SK-N-SH (cell line): ENCODE measurements around the gene TGIF1. TPM values are rescaled to one million over a fixed set of nuclear protein-coding genes. Genes with fewer than 3 reads are reported as not detected.

Experiments
- CTCF ChIA-PET: fragments of 300-600, 350-600 bp; formaldehyde crosslinking; extraction: SDS; loops from one replicate; lab custom pipeline; 2021; lab: Yijun Ruan, JAX
- POLR2A ChIA-PET: fragments of 350-600 bp; sonication (Branson Sonifier 250); formaldehyde crosslinking; extraction: SDS; loops from one replicate; lab custom pipeline; 2020; ENCODE audit warnings: antibody characterized with exemption, inconsistent platforms; lab: Yijun Ruan, JAX
- DNase-seq: peaks from one replicate; pipeline ENCODE4 v3.0.0; 2012
- H2AFZ ChIP-seq: fragments of 200-600 bp; sonication (generic); 2 replicates; pipeline ENCODE4 v1.8.1; 2016; ENCODE audit warnings: antibody characterized with exemption, mild to moderate bottlenecking, low read depth
- H3F3A ChIP-seq: fragments of 200-600 bp; sonication (generic); replicated peaks from 2 replicates; pipeline ENCODE3; 2016; ENCODE audit warnings: antibody characterized with exemption, mild to moderate bottlenecking; ENCODE audit not compliant: insufficient read depth
- H3K27ac ChIP-seq, 2 experiments: fragments of 200-500 bp in 1 of 2; fragments of 200-600 bp in 1 of 2; sonication (Bioruptor generic) in 1 of 2; sonication (generic), shearing (Covaris generic) in 1 of 2; 2 replicates each; pipeline versions ENCODE4 v1.5.1 to v1.6.1; 2014 to 2016; ENCODE audit warnings: low read depth in 2 of 2, inconsistent platforms in 1 of 2, low read length in 1 of 2, mild to moderate bottlenecking in 1 of 2, mixed read lengths in 1 of 2
- H3K27me3 ChIP-seq: fragments of 200-600 bp; sonication (generic), shearing (Covaris generic); 2 replicates; pipeline ENCODE4 v1.6.1; 2016; ENCODE audit warnings: mixed run types; ENCODE audit not compliant: insufficient read depth
- H3K36me3 ChIP-seq, 2 experiments: fragments of 200-500 bp in 1 of 2; fragments of 200-600 bp in 1 of 2; sonication (Bioruptor generic) in 1 of 2; sonication (generic) in 1 of 2; replicated peaks in 1 of 2; 2 replicates each; pipeline versions ENCODE3 to v1.5.1; 2014 to 2016; ENCODE audit warnings: low read length in 1 of 2, mild to moderate bottlenecking in 1 of 2; ENCODE audit not compliant: insufficient read depth in 2 of 2, control insufficient read depth in 1 of 2
- H3K4me1 ChIP-seq, 2 experiments: fragments of 200-500 bp in 1 of 2; fragments of 200-600 bp in 1 of 2; sonication (Bioruptor generic) in 1 of 2; sonication (generic), shearing (Covaris generic) in 1 of 2; 2 replicates each; pipeline versions ENCODE4 v1.5.1 to v1.6.1; 2014 to 2016; ENCODE audit warnings: low read depth in 1 of 2, low read length in 1 of 2, mixed run types in 1 of 2; ENCODE audit not compliant: insufficient read depth in 2 of 2, control insufficient read depth in 1 of 2
- H3K4me2 ChIP-seq: fragments of 200-600 bp; sonication (generic), shearing (Covaris generic); 2 replicates; pipeline ENCODE4 v1.6.1; 2017; ENCODE audit warnings: mixed run types
- H3K4me3 ChIP-seq, 2 experiments: fragments of 200-500 bp in 1 of 2; fragments of 200-600 bp in 1 of 2; sonication (Bioruptor generic) in 1 of 2; sonication (generic), shearing (Covaris generic) in 1 of 2; 2 replicates each; pipeline versions ENCODE4 v1.5.1 to v1.8.1; 2014 to 2016; ENCODE audit warnings: low read depth in 2 of 2, inconsistent platforms in 1 of 2, low read length in 1 of 2, mild to moderate bottlenecking in 1 of 2, mixed read lengths in 1 of 2, moderate library complexity in 1 of 2
- H3K79me2 ChIP-seq: fragments of 200-600 bp; sonication (generic); 2 replicates; pipeline ENCODE4 v1.8.1; 2017; ENCODE audit warnings: mild to moderate bottlenecking; ENCODE audit not compliant: insufficient read depth
- H3K9ac ChIP-seq: fragments of 200-600 bp; sonication (generic); 2 replicates; pipeline ENCODE4 v1.6.1; 2017; ENCODE audit warnings: mixed run types
- H3K9me2 ChIP-seq: fragments of 200-600 bp; sonication (generic); 2 replicates; pipeline ENCODE4 v1.6.1; 2017; ENCODE audit warnings: mixed run types
- H3K9me3 ChIP-seq: fragments of 200-600 bp; sonication (generic); 2 replicates; pipeline ENCODE4 v1.6.1; 2017; ENCODE audit warnings: mixed run types, mild to moderate bottlenecking, moderate library complexity
- H4K20me1 ChIP-seq: fragments of 200-600 bp; sonication (generic); 2 replicates; pipeline ENCODE4 v1.6.1; 2017; ENCODE audit warnings: mild to moderate bottlenecking, mixed run types; ENCODE audit not compliant: insufficient read depth
- ELF1 ChIP-seq: IDR thresholded peaks from 2 replicates; pipeline ENCODE4 v1.4.0; 2012
- EZH2phosphoT487 ChIP-seq: fragments of 200-600 bp; sonication (generic); IDR thresholded peaks from 2 replicates; pipeline ENCODE4 v1.6.1; 2017; ENCODE audit warnings: low read depth, mixed run types, mild to moderate bottlenecking, antibody characterized with exemption, moderate library complexity, borderline replicate concordance
- FOSL2 ChIP-seq: IDR thresholded peaks from 2 replicates; pipeline ENCODE4 v1.4.0; 2012; ENCODE audit warnings: low read depth, mild to moderate bottlenecking, moderate library complexity, borderline replicate concordance
- FOXJ3 ChIP-seq: sonication (generic); formaldehyde crosslinking; IDR thresholded peaks from 2 replicates; pipeline ENCODE4 v1.5.1; 2020; ENCODE audit warnings: mild to moderate bottlenecking, missing genetic modification reagents
- GABPA ChIP-seq: IDR thresholded peaks from 2 replicates; pipeline ENCODE4 v1.4.0; 2012; ENCODE audit warnings: low read depth, mild to moderate bottlenecking
- JUND ChIP-seq: IDR thresholded peaks from 2 replicates; pipeline ENCODE4 v1.4.0; 2012
- NRF1 ChIP-seq: IDR thresholded peaks from 2 replicates; pipeline ENCODE4 v1.6.1; 2012; ENCODE audit warnings: low read depth, mild to moderate bottlenecking, low read length
- POLR2AphosphoS5 ChIP-seq: IDR thresholded peaks from 2 replicates; pipeline ENCODE4 v1.6.1; 2012; ENCODE audit warnings: low read depth, low read length
- RAD21 ChIP-seq: IDR thresholded peaks from 2 replicates; pipeline ENCODE4 v1.6.1; 2012; ENCODE audit warnings: mild to moderate bottlenecking, low read length
- RCOR1 ChIP-seq: fragments of 150-350 bp; IDR thresholded peaks from 2 replicates; pipeline ENCODE4 v1.6.1; 2017; ENCODE audit warnings: antibody characterized with exemption, low read length
- RXRA ChIP-seq: IDR thresholded peaks from 2 replicates; pipeline ENCODE4 v1.4.0; 2012; ENCODE audit warnings: low read depth, mild to moderate bottlenecking, borderline replicate concordance
- SMC3 ChIP-seq: IDR thresholded peaks from 2 replicates; pipeline ENCODE4 v1.6.1; 2012; ENCODE audit warnings: low read depth, low read length, improper control_type of control experiment
- TAF1 ChIP-seq: IDR thresholded peaks from 2 replicates; pipeline ENCODE4 v1.6.1; 2012; ENCODE audit warnings: low read depth, mild to moderate bottlenecking, low read length, moderate library complexity, borderline replicate concordance
- TCF12 ChIP-seq: IDR thresholded peaks from 2 replicates; pipeline ENCODE4 v1.4.0; 2012
- whole genome bisulfite sequencing: methylation state at CpG from one replicate; pipeline ENCODE4 v1.1.6; 2017; ENCODE audit warnings: low lambda C conversion rate; 5-methylcytosine and 5-hydroxymethylcytosine counted together
- polyA plus RNA-seq, 3 experiments: library from polyadenylated mRNA; depleted of rRNA; stranded (reverse); fragments of >200 nt; gene quantifications; 2 replicates each; pipeline ENCODE4 v1.2.3, GENCODE V29; 2012
- TF ChIP-seq, protein P1 (sequence below): IDR thresholded peaks from 2 replicates; pipeline ENCODE4 v1.4.0; 2012; ENCODE audit warnings: low read depth, borderline replicate concordance
- TF ChIP-seq, protein P2 (sequence below): IDR thresholded peaks from 2 replicates; pipeline ENCODE4 v1.6.1; 2012; ENCODE audit warnings: mild to moderate bottlenecking, low read depth, low read length, moderate library complexity

TGIF1 gene
- polyA plus RNA-seq, 1 of the 3 experiments (the other 2 are of a cell fraction) = 113 TPM

DNA sequence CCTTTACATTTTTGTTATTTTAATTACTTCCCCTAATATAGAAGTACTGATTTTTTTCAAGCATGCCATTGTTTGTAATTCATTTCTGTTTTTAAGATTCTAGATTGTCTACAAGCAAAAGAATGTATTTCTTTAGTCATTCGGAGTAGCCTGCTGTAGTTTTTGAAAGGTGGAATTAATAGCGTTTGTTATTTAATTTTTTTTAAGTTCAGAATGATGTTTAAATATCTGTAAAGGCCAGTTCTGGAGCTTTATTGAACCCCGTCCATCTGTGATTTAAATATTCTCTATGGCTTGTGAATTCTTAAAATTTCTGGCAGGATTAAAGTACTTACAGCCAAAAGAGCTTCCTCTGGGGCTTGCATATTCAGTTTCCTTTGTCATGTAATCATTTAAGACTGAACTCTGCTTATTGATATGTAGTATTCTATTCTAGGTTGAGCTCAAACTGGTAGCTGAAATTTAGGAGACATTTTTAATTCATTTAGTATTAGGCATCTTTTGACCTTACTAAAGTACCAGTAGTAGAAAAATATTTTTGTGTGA is 5.2 kb downstream of the TGIF1 start (continued):
- TF ChIP-seq, protein P1, sequence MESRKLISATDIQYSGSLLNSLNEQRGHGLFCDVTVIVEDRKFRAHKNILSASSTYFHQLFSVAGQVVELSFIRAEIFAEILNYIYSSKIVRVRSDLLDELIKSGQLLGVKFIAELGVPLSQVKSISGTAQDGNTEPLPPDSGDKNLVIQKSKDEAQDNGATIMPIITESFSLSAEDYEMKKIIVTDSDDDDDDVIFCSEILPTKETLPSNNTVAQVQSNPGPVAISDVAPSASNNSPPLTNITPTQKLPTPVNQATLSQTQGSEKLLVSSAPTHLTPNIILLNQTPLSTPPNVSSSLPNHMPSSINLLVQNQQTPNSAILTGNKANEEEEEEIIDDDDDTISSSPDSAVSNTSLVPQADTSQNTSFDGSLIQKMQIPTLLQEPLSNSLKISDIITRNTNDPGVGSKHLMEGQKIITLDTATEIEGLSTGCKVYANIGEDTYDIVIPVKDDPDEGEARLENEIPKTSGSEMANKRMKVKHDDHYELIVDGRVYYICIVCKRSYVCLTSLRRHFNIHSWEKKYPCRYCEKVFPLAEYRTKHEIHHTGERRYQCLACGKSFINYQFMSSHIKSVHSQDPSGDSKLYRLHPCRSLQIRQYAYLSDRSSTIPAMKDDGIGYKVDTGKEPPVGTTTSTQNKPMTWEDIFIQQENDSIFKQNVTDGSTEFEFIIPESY = no peak
- TF ChIP-seq ELF1 = no peak
- no peak for TF ChIP-seq SMC3
- no peak for TF ChIP-seq NRF1
- no peak for TF ChIP-seq RXRA
- no peak for TF ChIP-seq POLR2AphosphoS5
- no peak for TF ChIP-seq TCF12
- no peak for TF ChIP-seq FOSL2

DNA sequence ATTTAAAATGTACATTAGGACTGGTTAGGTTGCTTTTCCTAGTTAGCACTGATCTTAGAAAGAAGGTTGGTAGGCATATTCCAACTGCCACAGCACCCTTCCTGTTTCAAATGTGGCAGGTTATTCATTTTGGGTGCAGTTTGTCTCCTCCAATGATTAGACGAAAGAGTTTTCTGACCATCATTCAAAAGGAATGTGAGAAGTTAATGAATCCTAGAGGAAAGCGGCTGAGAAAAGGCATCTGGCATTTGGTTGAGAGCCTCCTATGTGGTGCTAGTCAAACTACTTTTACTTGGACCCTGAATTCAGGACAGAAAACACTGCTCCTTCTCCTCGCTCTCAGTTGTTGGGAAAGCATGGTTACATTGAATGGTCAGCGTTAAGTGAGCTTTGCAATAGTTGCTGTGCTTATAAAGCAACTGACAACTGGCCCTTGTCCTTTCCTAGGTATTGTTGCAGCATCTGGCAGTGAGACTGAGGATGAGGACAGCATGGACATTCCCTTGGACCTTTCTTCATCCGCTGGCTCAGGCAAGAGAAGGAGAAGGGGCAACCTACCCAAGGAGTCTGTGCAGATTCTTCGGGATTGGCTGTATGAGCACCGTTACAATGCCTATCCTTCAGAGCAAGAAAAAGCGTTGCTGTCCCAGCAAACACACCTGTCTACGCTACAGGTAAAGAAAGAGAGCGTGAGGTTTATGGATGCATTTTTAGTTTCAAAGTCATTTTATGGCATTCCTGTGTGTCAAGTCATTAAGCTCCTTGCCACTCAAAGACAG is 6.1 kb downstream of the TGIF1 start:
- H3K4me3 ChIP-seq = no peak overlapping the region
- ChIA-PET POLR2A (interaction anchor here (0.6 kb wide), 1 partner anchor 175 kb away, joined by 3 read pairs; no protein-coding TSS in a partner anchor), CTCF (interaction anchor here (1.7 to 6.2 kb wide), 11 partner anchors 7 to 210 kb away, joined by 4 to 66 read pairs (median 10); no protein-coding TSS in a partner anchor)
- 0 out of 2 replicates have a peak, but pooled peaks cover 6% of the 10 kb centered on the region for H3K9me3 ChIP-seq
- no peak overlapping the region for H2AFZ ChIP-seq
- DNase-seq = no peak
- H3K4me2 ChIP-seq = peak overlapping the region; percentile 22; the same call in 1 of the 2 replicates
- peaks cover 26% of the 10 kb centered on the region for H4K20me1 ChIP-seq
- peak overlapping the region in 1 of 2 experiments; percentile 99; a peak in 2 of 4 replicates for H3K27ac ChIP-seq
- 86% methylated on average over 10 of the region's 10 CpGs for WGBS
- H3K4me1 ChIP-seq = peaks cover 27 to 38% of the 10 kb centered on the region in 2 experiments; a peak in 3 of 4 replicates
- TF ChIP-seq FOXJ3 = no peak
- no peak for TF ChIP-seq TAF1
- no peak for TF ChIP-seq GABPA
- TF ChIP-seq RCOR1 = no peak
- TF ChIP-seq, protein P2, sequence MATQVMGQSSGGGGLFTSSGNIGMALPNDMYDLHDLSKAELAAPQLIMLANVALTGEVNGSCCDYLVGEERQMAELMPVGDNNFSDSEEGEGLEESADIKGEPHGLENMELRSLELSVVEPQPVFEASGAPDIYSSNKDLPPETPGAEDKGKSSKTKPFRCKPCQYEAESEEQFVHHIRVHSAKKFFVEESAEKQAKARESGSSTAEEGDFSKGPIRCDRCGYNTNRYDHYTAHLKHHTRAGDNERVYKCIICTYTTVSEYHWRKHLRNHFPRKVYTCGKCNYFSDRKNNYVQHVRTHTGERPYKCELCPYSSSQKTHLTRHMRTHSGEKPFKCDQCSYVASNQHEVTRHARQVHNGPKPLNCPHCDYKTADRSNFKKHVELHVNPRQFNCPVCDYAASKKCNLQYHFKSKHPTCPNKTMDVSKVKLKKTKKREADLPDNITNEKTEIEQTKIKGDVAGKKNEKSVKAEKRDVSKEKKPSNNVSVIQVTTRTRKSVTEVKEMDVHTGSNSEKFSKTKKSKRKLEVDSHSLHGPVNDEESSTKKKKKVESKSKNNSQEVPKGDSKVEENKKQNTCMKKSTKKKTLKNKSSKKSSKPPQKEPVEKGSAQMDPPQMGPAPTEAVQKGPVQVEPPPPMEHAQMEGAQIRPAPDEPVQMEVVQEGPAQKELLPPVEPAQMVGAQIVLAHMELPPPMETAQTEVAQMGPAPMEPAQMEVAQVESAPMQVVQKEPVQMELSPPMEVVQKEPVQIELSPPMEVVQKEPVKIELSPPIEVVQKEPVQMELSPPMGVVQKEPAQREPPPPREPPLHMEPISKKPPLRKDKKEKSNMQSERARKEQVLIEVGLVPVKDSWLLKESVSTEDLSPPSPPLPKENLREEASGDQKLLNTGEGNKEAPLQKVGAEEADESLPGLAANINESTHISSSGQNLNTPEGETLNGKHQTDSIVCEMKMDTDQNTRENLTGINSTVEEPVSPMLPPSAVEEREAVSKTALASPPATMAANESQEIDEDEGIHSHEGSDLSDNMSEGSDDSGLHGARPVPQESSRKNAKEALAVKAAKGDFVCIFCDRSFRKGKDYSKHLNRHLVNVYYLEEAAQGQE = no peak
- TF ChIP-seq EZH2phosphoT487 = no peak
- TF ChIP-seq NRF1 = no peak
- TF ChIP-seq RAD21 = no peak
- TF ChIP-seq RXRA = no peak
- TF ChIP-seq JUND = no peak
- peaks cover 97% of the 10 kb centered on the region for H3K79me2 ChIP-seq
- H3K9me2 ChIP-seq = no peaks in the 10 kb centered on the region
- H3F3A ChIP-seq = peaks cover 34% of the 10 kb centered on the region
- peaks cover 46 to 49% of the 10 kb centered on the region in 2 experiments for H3K36me3 ChIP-seq
- H3K27me3 ChIP-seq = no peaks in the 10 kb centered on the region
- H3K9ac ChIP-seq = peak overlapping the region; percentile 14; the same call in 1 of the 2 replicates
